HepG2 (cell line): ENCODE results near the gene GSTP1. TPM values are rescaled to one million over a fixed set of nuclear protein-coding genes. Genes with fewer than 3 reads are reported as not detected.

Experiments used
- ARID2 ChIP-seq: sonication (generic); formaldehyde crosslinking; IDR thresholded peaks from 2 replicates; pipeline ENCODE4 v1.8.1; 2022; ENCODE audit warnings: mild to moderate bottlenecking, missing genetic modification reagents, borderline replicate concordance
- CBX5 ChIP-seq: sonication (generic); formaldehyde crosslinking; IDR thresholded peaks from 2 replicates; pipeline ENCODE4 v1.4.0; 2020; ENCODE audit warnings: missing genetic modification reagents, borderline replicate concordance
- IRX3 ChIP-seq: sonication (generic); formaldehyde crosslinking; IDR thresholded peaks from 2 replicates; pipeline ENCODE4 v1.8.1; 2023; ENCODE audit warnings: mild to moderate bottlenecking, low read depth, missing genetic modification reagents, borderline replicate concordance
- POLR2G ChIP-seq: fragments of 200-400 bp; formaldehyde crosslinking; IDR thresholded peaks from 2 replicates; pipeline ENCODE4 v1.6.1; 2018; ENCODE audit warnings: mild to moderate bottlenecking, low read depth, low read length, moderate library complexity
- RXRA ChIP-seq: sonication (generic); formaldehyde crosslinking; IDR thresholded peaks from 2 replicates; pipeline ENCODE4 v1.5.1; 2020; ENCODE audit warnings: missing genetic modification reagents
- SAFB2 ChIP-seq: sonication (generic); formaldehyde crosslinking; IDR thresholded peaks from 2 replicates; pipeline ENCODE4 v1.5.1; 2020; ENCODE audit warnings: missing genetic modification reagents, low read depth, mild to moderate bottlenecking, borderline replicate concordance
- SRSF4 ChIP-seq: fragments of 200-400 bp; formaldehyde crosslinking; IDR thresholded peaks from one replicate; pipeline ENCODE4 v1.6.1; 2018; ENCODE audit warnings: mild to moderate bottlenecking, low read depth, low read length, moderate library complexity; ENCODE audit not compliant: poor library complexity, severe bottlenecking
- ZFP1 ChIP-seq: IDR thresholded peaks from 2 replicates; pipeline ENCODE4 v1.6.1; 2016
- ZNF232 ChIP-seq: sonication (generic); formaldehyde crosslinking; IDR thresholded peaks from 2 replicates; pipeline ENCODE4 v1.4.0; 2020; ENCODE audit warnings: missing genetic modification reagents, borderline replicate concordance
- ZNF792 ChIP-seq: IDR thresholded peaks from 2 replicates; pipeline ENCODE4 v1.6.1; 2016
- polyA plus RNA-seq, 8 experiments: library from polyadenylated mRNA; depleted of rRNA in 3 of 8; stranded (reverse) in 7 of 8; unstranded in 1 of 8; fragments of >200 nt; fragmentation: Illumina TruSeq in 4 of 8; extraction: Trizol in 4 of 8; gene quantifications; 2 replicates each; pipeline versions ENCODE4 v1.2.1 to v1.2.3, GENCODE V29; 2011 to 2016; ENCODE audit warnings: low read depth in 4 of 8, missing spikeins in 1 of 8, mixed read lengths in 1 of 8; ENCODE audit not compliant: insufficient read depth in 1 of 8
- total RNA-seq, 5 experiments: library from RNA; depleted of rRNA; stranded (reverse); fragments of >200 nt; fragmentation: Illumina TruSeq; extraction: Trizol; gene quantifications; 2 replicates each; pipeline ENCODE4 v1.2.3, GENCODE V29; 2016; ENCODE audit warnings: low read depth in 1 of 5
- TF ChIP-seq, protein P1 (sequence below): sonication (generic); formaldehyde crosslinking; IDR thresholded peaks from 2 replicates; pipeline ENCODE4 v1.4.0; 2020; ENCODE audit warnings: low read depth, missing genetic modification reagents
- TF ChIP-seq, protein P2 (sequence below): sonication (generic); formaldehyde crosslinking; conservative IDR thresholded peaks from 2 replicates; pipeline ENCODE4 v1.8.0; 2022; ENCODE audit warnings: mild to moderate bottlenecking, moderate library complexity, missing genetic modification reagents
- TF ChIP-seq, protein P3 (sequence below): sonication (generic); formaldehyde crosslinking; IDR thresholded peaks from 2 replicates; pipeline ENCODE4 v1.5.0; 2020; ENCODE audit warnings: missing genetic modification reagents
- TF ChIP-seq, protein P4 (sequence below): sonication (generic); formaldehyde crosslinking; IDR thresholded peaks from 2 replicates; pipeline ENCODE4 v1.8.0; 2022; ENCODE audit warnings: mild to moderate bottlenecking, missing genetic modification reagents; ENCODE audit not compliant: insufficient replicate concordance
- TF ChIP-seq, protein P5 (sequence below): sonication (generic); formaldehyde crosslinking; IDR thresholded peaks from 2 replicates; pipeline ENCODE4 v1.8.1; 2023; ENCODE audit warnings: missing genetic modification reagents, inconsistent platforms, borderline replicate concordance

Gene GSTP1
- total and polyA plus RNA-seq, 2 of the 13 experiments (the other 11 are each of a cell fraction or from before 2014, with no cell fraction given) = not detected

DNA sequence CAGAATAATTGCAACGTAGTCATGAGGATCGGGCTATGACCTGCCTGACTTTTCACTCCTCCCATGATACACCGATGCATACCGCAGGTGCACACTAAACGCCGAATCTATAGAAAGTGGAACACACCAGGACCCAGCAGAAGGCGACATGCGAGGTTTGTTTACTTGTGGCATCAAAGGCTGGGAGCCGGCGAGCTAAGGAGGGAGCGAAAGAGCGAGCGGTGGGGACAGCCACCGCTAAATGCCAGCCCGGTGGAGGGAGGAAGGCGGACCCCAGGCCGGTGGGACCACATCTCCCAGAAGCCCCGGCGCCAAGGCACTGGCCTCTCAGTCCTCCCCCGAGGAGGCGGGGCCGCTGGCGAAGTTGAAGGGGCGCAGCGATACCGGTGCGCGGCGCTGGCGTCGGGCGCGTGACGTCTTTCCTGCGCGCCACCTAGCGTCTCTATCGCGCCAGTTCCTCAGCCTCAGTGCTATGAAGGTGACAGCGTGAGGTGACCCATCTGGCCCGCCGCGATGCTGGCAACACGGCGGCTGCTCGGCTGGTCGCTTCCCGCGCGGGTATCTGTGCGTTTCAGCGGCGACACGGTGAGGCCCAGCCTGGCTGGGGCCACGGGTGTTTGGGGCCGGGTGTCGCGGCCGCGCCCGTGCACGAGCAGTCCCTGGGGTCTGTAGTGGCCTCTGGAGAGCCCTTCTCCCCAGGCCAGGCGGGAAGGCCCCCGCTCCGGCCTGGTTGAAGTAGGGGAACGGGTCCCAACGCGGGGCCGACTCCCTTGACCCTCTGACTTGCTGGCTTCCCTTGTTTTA lies 23.1 kb downstream of the GSTP1 start, which contains the start of gene NDUFV1 (continued):
- TF ChIP-seq, protein P1, sequence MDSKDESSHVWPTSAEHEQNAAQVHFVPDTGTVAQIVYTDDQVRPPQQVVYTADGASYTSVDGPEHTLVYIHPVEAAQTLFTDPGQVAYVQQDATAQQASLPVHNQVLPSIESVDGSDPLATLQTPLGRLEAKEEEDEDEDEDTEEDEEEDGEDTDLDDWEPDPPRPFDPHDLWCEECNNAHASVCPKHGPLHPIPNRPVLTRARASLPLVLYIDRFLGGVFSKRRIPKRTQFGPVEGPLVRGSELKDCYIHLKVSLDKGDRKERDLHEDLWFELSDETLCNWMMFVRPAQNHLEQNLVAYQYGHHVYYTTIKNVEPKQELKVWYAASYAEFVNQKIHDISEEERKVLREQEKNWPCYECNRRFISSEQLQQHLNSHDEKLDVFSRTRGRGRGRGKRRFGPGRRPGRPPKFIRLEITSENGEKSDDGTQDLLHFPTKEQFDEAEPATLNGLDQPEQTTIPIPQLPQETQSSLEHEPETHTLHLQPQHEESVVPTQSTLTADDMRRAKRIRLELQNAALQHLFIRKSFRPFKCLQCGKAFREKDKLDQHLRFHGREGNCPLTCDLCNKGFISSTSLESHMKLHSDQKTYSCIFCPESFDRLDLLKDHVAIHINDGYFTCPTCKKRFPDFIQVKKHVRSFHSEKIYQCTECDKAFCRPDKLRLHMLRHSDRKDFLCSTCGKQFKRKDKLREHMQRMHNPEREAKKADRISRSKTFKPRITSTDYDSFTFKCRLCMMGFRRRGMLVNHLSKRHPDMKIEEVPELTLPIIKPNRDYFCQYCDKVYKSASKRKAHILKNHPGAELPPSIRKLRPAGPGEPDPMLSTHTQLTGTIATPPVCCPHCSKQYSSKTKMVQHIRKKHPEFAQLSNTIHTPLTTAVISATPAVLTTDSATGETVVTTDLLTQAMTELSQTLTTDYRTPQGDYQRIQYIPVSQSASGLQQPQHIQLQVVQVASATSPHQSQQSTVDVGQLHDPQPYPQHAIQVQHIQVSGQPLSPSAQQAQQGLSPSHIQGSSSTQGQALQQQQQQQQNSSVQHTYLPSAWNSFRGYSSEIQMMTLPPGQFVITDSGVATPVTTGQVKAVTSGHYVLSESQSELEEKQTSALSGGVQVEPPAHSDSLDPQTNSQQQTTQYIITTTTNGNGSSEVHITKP (CRISPR knock-in tag) = 0 out of 2 replicates have a peak, but pooled peaks have one; percentile 22
- TF ChIP-seq SRSF4 = no peak
- TF ChIP-seq RXRA (CRISPR knock-in tag) = peak; percentile 61
- TF ChIP-seq, protein P2, sequence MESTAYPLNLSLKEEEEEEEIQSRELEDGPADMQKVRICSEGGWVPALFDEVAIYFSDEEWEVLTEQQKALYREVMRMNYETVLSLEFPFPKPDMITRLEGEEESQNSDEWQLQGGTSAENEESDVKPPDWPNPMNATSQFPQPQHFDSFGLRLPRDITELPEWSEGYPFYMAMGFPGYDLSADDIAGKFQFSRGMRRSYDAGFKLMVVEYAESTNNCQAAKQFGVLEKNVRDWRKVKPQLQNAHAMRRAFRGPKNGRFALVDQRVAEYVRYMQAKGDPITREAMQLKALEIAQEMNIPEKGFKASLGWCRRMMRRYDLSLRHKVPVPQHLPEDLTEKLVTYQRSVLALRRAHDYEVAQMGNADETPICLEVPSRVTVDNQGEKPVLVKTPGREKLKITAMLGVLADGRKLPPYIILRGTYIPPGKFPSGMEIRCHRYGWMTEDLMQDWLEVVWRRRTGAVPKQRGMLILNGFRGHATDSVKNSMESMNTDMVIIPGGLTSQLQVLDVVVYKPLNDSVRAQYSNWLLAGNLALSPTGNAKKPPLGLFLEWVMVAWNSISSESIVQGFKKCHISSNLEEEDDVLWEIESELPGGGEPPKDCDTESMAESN (CRISPR knock-in tag) = peak; percentile 91
- TF ChIP-seq, protein P3, sequence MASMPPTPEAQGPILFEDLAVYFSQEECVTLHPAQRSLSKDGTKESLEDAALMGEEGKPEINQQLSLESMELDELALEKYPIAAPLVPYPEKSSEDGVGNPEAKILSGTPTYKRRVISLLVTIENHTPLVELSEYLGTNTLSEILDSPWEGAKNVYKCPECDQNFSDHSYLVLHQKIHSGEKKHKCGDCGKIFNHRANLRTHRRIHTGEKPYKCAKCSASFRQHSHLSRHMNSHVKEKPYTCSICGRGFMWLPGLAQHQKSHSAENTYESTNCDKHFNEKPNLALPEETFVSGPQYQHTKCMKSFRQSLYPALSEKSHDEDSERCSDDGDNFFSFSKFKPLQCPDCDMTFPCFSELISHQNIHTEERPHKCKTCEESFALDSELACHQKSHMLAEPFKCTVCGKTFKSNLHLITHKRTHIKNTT = no peak
- TF ChIP-seq POLR2G = peak; percentile 68
- TF ChIP-seq ARID2 (CRISPR knock-in tag) = no peak
- peak; percentile 60; the same call in 1 of the 2 replicates for TF ChIP-seq IRX3
- no peak; the same call in 1 of the 2 replicates for TF ChIP-seq SAFB2 (CRISPR knock-in tag)
- peak; percentile 59 for TF ChIP-seq ZNF792 (CRISPR knock-in tag)
- TF ChIP-seq, protein P4, sequence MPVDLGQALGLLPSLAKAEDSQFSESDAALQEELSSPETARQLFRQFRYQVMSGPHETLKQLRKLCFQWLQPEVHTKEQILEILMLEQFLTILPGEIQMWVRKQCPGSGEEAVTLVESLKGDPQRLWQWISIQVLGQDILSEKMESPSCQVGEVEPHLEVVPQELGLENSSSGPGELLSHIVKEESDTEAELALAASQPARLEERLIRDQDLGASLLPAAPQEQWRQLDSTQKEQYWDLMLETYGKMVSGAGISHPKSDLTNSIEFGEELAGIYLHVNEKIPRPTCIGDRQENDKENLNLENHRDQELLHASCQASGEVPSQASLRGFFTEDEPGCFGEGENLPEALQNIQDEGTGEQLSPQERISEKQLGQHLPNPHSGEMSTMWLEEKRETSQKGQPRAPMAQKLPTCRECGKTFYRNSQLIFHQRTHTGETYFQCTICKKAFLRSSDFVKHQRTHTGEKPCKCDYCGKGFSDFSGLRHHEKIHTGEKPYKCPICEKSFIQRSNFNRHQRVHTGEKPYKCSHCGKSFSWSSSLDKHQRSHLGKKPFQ (CRISPR knock-in tag) = no peak
- TF ChIP-seq CBX5 (CRISPR knock-in tag) = peak; percentile 89; the same call in 1 of the 2 replicates
- TF ChIP-seq ZFP1 (CRISPR knock-in tag) = no peak; the same call in 1 of the 2 replicates
- TF ChIP-seq, protein P5, sequence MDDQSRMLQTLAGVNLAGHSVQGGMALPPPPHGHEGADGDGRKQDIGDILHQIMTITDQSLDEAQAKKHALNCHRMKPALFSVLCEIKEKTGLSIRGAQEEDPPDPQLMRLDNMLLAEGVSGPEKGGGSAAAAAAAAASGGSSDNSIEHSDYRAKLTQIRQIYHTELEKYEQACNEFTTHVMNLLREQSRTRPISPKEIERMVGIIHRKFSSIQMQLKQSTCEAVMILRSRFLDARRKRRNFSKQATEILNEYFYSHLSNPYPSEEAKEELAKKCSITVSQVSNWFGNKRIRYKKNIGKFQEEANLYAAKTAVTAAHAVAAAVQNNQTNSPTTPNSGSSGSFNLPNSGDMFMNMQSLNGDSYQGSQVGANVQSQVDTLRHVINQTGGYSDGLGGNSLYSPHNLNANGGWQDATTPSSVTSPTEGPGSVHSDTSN (CRISPR knock-in tag) = 0 out of 2 replicates have a peak, but pooled peaks have one; percentile 28
- no peak; the same call in 1 of the 2 replicates for TF ChIP-seq ZNF232 (CRISPR knock-in tag)
